ENCODE data around the gene RBMX2. TPM values are rescaled to one million over a fixed set of nuclear protein-coding genes. Genes with fewer than 3 reads are reported as not detected.
A peak's percentile ranks its signal among the peaks of the same experiment; 100 is the strongest.

RBMX2 gene
- total and polyA plus RNA-seq, 2 experiments from 2014 or later, result 15.3 to 17.8 TPM

- no peak for TF ChIP-seq EZH2phosphoT487 (IDR thresholded peaks at IDR 0.05; ENCODE audit: low read depth, severe bottlenecking, unreplicated experiment)
- TF ChIP-seq EZH2 (IDR thresholded peaks at IDR 0.05; ENCODE audit: borderline replicate concordance), result no peak
- no peak for TF ChIP-seq CTCF (IDR thresholded peaks at IDR 0.05; ENCODE audit: poor library complexity)
- H2AFZ ChIP-seq, result no peak within 1 kb of the TSS
- WGBS (ENCODE audit: low lambda C conversion rate, missing lambda C conversion rate), result 65% methylated on average over 4 of the region's 4 CpGs
- H3K4me2 ChIP-seq, result no peak within 1 kb of the TSS
- no peaks in the 10 kb centered on the region for H3K27me3 ChIP-seq
- no peak within 1 kb of the TSS for H3K27ac ChIP-seq
- no peaks in the 10 kb centered on the region for H3K4me1 ChIP-seq (ENCODE audit: insufficient read depth)
- H3K36me3 ChIP-seq (replicated peaks; ENCODE audit: insufficient read depth, low read depth), result no peaks in the 10 kb centered on the region
- no peaks in the 10 kb centered on the region for H4K20me1 ChIP-seq (ENCODE audit: insufficient read depth, poor library complexity, severe bottlenecking)
- H3K9me3 ChIP-seq (ENCODE audit: low read depth), result no peaks in the 10 kb centered on the region
- H3K79me2 ChIP-seq, result no peaks in the 10 kb centered on the region
- DNase-seq (ENCODE audit: low spot score), result no peak
- no peaks in the 10 kb centered on the region for H3K9me2 ChIP-seq (replicated peaks; ENCODE audit: insufficient read depth)
- no peak within 1 kb of the TSS for H3K4me3 ChIP-seq
Observed at GRCh38 chrX:130385520-130385919, 16.3 kb upstream of the RBMX2 start, which contains the start of gene GPR119. Gene GPR119 (minus strand): TSS chrX:130385674. CDS start chrX:130385447, 227 bp downstream.

GRCh38 chrX:130386408-130386808, 15.4 kb upstream of the RBMX2 start:
- Histone ChIP-seq H4K20me1 (ENCODE audit: insufficient read depth, poor library complexity, severe bottlenecking) (no peaks in the 10 kb centered on the region), H3K4me2 (no peak overlapping the region), H3K27me3 (no peaks in the 10 kb centered on the region), H3K4me3 (no peak overlapping the region), H3K9me3 (ENCODE audit: low read depth) (no peaks in the 10 kb centered on the region), H3K9me2 (replicated peaks; ENCODE audit: insufficient read depth) (no peaks in the 10 kb centered on the region), H3K36me3 (replicated peaks; ENCODE audit: insufficient read depth, low read depth) (no peaks in the 10 kb centered on the region), H3K79me2 (no peaks in the 10 kb centered on the region), H2AFZ (no peak overlapping the region), H3K27ac (no peak overlapping the region), H3K4me1 (ENCODE audit: insufficient read depth) (no peaks in the 10 kb centered on the region)
- 53% methylated on average over 5 of the region's 5 CpGs for WGBS (ENCODE audit: low lambda C conversion rate, missing lambda C conversion rate)
- no peak for DNase-seq (ENCODE audit: low spot score)
- TF ChIP-seq CTCF (IDR thresholded peaks at IDR 0.05; ENCODE audit: poor library complexity) (no peak), EZH2 (IDR thresholded peaks at IDR 0.05; ENCODE audit: borderline replicate concordance) (no peak), EZH2phosphoT487 (IDR thresholded peaks at IDR 0.05; ENCODE audit: low read depth, severe bottlenecking, unreplicated experiment) (no peak)

GRCh38 chrX:130393451-130394074, 8.2 kb upstream of the RBMX2 start:
- H4K20me1 ChIP-seq (ENCODE audit: insufficient read depth, poor library complexity, severe bottlenecking), result no peaks in the 10 kb centered on the region
- no peak overlapping the region for H3K4me3 ChIP-seq
- no peaks in the 10 kb centered on the region for H3K4me1 ChIP-seq (ENCODE audit: insufficient read depth)
- peak; percentile 62 for DNase-seq (ENCODE audit: low spot score)
- H3K79me2 ChIP-seq, result no peaks in the 10 kb centered on the region
- 62% methylated on average over 5 of the region's 5 CpGs for WGBS (ENCODE audit: low lambda C conversion rate, missing lambda C conversion rate)
- H3K4me2 ChIP-seq, result no peak overlapping the region
- no peak for TF ChIP-seq EZH2phosphoT487 (IDR thresholded peaks at IDR 0.05; ENCODE audit: low read depth, severe bottlenecking, unreplicated experiment)
- peak; percentile 58 for TF ChIP-seq CTCF (IDR thresholded peaks at IDR 0.05; ENCODE audit: poor library complexity)
- TF ChIP-seq EZH2 (IDR thresholded peaks at IDR 0.05; ENCODE audit: borderline replicate concordance), result no peak
- H3K9me2 ChIP-seq (replicated peaks; ENCODE audit: insufficient read depth), result no peaks in the 10 kb centered on the region
- no peak overlapping the region for H3K27ac ChIP-seq
- no peaks in the 10 kb centered on the region for H3K9me3 ChIP-seq (ENCODE audit: low read depth)
- no peaks in the 10 kb centered on the region for H3K36me3 ChIP-seq (replicated peaks; ENCODE audit: insufficient read depth, low read depth)
- no peaks in the 10 kb centered on the region for H3K27me3 ChIP-seq
- no peak overlapping the region for H2AFZ ChIP-seq

Data from hepatocyte (in vitro differentiated cells).